DMS 273 treated with DMSO at 0.1 percent for 48 hours (cell line): Measurements from ENCODE around the gene SPIN2A.
"Not testable (repeated sequence)": the region's sequence is repeated elsewhere in the genome, so short reads cannot be mapped to it uniquely, and the experiment has no call there.

ENCODE experiments used
- DNase-seq: peaks from one replicate; lab custom pipeline; 2025; lab: John Stamatoyannopoulos, UW

Gene SPIN2A

DNA sequence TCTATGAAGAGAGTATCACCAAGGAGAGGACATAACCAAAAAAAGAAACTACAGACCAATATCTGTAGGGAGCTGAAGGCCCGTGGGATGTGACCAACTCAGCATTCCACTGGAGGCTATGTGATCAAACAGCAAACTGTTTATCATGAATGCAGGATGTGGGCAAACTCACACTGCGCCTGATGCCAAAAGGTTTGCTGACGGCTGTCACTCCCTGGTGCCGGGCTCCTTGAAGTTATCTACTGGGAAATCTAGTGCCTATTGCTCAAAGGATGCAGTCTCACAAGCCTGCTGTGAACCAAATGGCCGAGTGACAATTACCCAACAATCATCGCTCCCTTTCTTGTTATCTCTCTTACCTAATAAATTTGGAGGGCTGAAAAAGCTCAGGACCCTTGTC lies 34.3 kb downstream of the SPIN2A start:
- DNase-seq: not testable (repeated sequence)
